OCI-LY3 (cell line): ENCODE data around the gene EPHA2.
"Not testable (repeated sequence)": the region's sequence is repeated elsewhere in the genome, so short reads cannot be mapped to it uniquely, and the experiment has no call there.

Experiments used
- H2AFZ ChIP-seq: fragments of 200-600, 300-600 bp; shearing (Covaris generic); 2 replicates; pipeline ENCODE4 v1.6.0; 2014; ENCODE audit warnings: antibody characterized with exemption, low read depth, low read length
- H3K27ac ChIP-seq: fragments of 200-600, 300-600 bp; sonication (generic); 2 replicates; pipeline ENCODE4 v1.5.1; 2014; ENCODE audit warnings: mild to moderate bottlenecking, low read length, moderate library complexity, mixed read lengths
- H3K27me3 ChIP-seq: fragments of 200-600, 300-600 bp; sonication (generic); 2 replicates; pipeline ENCODE4 v1.6.1; 2014; ENCODE audit warnings: low read depth, low read length, mixed read lengths
- H3K36me3 ChIP-seq: fragments of 200-600, 300-600 bp; sonication (generic); replicated peaks from 2 replicates; pipeline ENCODE3; 2014; ENCODE audit warnings: low read depth, low read length, mixed read lengths
- H3K4me1 ChIP-seq: fragments of 300-600, 200-600 bp; sonication (generic); 2 replicates; pipeline ENCODE4 v1.6.1; 2014; ENCODE audit warnings: low read length, mixed read lengths
- H3K4me2 ChIP-seq: fragments of 200-600, 300-600 bp; sonication (generic); 2 replicates; pipeline ENCODE4 v1.6.1; 2014; ENCODE audit warnings: low read length, mixed read lengths
- H3K4me3 ChIP-seq: fragments of 300-600, 200-600 bp; sonication (generic); 2 replicates; pipeline ENCODE4 v1.5.1; 2014; ENCODE audit warnings: antibody characterized with exemption, mild to moderate bottlenecking, low read length, moderate library complexity
- H3K79me2 ChIP-seq: fragments of 300-600, 200-600 bp; shearing (Covaris generic); 2 replicates; pipeline ENCODE4 v1.6.1; 2014; ENCODE audit warnings: mild to moderate bottlenecking, low read length, mixed read lengths
- H3K9ac ChIP-seq: fragments of 300-600, 200-600 bp; shearing (Covaris generic); 2 replicates; pipeline ENCODE4 v1.6.0; 2014; ENCODE audit warnings: mild to moderate bottlenecking, low read length, moderate library complexity
- H3K9me3 ChIP-seq: fragments of 200-600, 300-600 bp; shearing (Covaris generic); 2 replicates; pipeline ENCODE4 v1.6.1; 2014; ENCODE audit warnings: low read length, mixed read lengths; ENCODE audit not compliant: insufficient read depth
- H4K20me1 ChIP-seq: fragments of 200-600, 300-600 bp; sonication (generic); 2 replicates; pipeline ENCODE4 v1.6.1; 2016; ENCODE audit warnings: low read length, mixed read lengths; ENCODE audit not compliant: insufficient read depth
- EZH2phosphoT487 ChIP-seq: fragments of 200-600 bp; shearing (Covaris generic); IDR thresholded peaks from 2 replicates; pipeline ENCODE4 v1.6.1; 2018; ENCODE audit warnings: antibody characterized with exemption, mixed run types, low read depth
- TF ChIP-seq, protein P1 (sequence below): fragments of 200-600, 300-600 bp; sonication (generic); IDR thresholded peaks from 2 replicates; pipeline ENCODE4 v1.5.1; 2014; ENCODE audit warnings: antibody characterized with exemption, low read length, low read depth

Gene EPHA2

DNA sequence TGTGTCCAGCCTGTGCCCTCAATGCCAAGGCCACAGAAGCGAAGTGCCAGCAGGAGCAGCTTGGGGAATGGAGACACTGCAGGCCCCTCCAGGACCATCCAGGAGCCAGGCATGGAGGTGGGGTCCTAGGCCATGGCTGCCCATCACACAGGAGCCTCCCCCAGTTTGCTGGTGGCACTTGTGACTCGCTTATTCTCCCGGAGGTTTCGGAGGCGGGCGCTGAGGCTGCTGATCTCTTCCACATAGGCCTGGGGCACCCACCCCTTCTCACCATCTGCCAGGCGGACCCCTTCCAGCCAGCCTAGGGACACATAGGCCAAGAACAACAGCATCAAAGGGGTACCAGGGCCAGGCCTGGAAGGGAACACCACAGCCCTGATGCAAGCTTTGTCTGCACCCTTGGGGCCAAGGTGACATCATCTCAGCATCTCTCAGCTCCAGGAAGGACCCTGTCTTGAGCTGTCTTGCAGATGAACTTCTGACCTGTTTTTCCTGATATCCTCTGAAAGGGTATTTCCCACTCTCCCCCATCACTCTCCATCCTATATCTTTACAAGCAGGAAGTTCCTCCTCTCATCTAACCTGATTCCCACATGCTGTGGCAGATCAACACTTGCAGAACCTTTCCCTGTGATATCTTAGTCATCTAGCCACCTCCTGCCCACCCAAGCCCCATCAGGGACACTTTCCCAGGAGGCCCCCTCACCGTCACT is 42.7 kb upstream of the EPHA2 start:
- Histone ChIP-seq H3K79me2 (no peaks in the 10 kb centered on the region), H3K9me3 (no peaks in the 10 kb centered on the region), H3K27ac (no peak overlapping the region), H3K36me3 (no peaks in the 10 kb centered on the region), H3K4me3 (no peak overlapping the region), H3K27me3 (no peaks in the 10 kb centered on the region), H3K4me2 (no peak overlapping the region), H3K4me1 (no peaks in the 10 kb centered on the region), H2AFZ (no peak overlapping the region), H3K9ac (no peak overlapping the region), H4K20me1 (no peaks in the 10 kb centered on the region)
- no peak for TF ChIP-seq EZH2phosphoT487
- TF ChIP-seq, protein P1, sequence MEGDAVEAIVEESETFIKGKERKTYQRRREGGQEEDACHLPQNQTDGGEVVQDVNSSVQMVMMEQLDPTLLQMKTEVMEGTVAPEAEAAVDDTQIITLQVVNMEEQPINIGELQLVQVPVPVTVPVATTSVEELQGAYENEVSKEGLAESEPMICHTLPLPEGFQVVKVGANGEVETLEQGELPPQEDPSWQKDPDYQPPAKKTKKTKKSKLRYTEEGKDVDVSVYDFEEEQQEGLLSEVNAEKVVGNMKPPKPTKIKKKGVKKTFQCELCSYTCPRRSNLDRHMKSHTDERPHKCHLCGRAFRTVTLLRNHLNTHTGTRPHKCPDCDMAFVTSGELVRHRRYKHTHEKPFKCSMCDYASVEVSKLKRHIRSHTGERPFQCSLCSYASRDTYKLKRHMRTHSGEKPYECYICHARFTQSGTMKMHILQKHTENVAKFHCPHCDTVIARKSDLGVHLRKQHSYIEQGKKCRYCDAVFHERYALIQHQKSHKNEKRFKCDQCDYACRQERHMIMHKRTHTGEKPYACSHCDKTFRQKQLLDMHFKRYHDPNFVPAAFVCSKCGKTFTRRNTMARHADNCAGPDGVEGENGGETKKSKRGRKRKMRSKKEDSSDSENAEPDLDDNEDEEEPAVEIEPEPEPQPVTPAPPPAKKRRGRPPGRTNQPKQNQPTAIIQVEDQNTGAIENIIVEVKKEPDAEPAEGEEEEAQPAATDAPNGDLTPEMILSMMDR = no peak

DNA sequence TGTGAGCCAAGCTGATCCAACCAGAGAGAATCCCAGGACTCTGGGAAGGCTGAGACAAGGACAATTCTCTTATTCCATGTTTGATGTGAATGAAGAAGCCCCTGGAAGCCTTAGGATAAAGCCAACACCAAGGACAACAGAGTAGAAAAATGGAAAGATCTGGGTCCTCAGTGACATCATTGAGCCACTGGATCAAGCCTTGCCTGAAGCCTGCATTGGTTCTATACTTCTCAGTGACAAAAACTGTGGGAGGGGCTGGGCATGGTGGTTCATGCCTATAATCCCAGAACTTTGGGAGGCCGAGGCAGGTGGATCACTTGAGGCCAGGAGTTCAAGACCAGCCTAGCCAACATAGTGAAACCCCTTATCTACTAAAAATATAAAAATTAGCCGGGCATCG is 41.0 kb upstream of the EPHA2 start:
- TF ChIP-seq EZH2phosphoT487 = no peak
- TF ChIP-seq, protein P1 = no peak
- no peaks in the 10 kb centered on the region for H3K4me1 ChIP-seq
- H3K27ac ChIP-seq = no peak overlapping the region
- H3K27me3 ChIP-seq = no peaks in the 10 kb centered on the region
- no peak overlapping the region for H3K4me3 ChIP-seq
- no peaks in the 10 kb centered on the region for H3K79me2 ChIP-seq
- no peak overlapping the region for H3K4me2 ChIP-seq
- H4K20me1 ChIP-seq = no peaks in the 10 kb centered on the region
- H3K9me3 ChIP-seq = no peaks in the 10 kb centered on the region
- H2AFZ ChIP-seq = no peak overlapping the region
- H3K9ac ChIP-seq = no peak overlapping the region
- no peaks in the 10 kb centered on the region for H3K36me3 ChIP-seq

DNA sequence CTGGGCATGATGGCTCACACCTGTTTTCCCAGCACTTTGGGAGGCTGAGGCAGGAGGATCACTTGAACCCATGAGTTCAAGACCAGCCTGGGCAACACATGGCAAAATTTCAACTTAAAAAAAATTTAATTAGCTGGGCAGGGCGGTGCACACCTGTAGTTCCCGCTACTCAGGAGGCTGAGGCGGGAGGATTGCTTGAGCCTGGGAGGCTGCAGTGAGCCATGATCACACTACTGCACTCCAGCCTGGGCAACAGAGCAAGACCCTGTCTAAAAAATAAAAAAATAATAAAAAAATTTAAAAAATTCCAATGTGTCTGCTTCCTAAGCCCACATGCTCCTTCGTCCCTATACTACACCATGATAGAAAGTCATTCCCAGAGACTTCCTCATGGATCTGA is 40.3 kb upstream of the EPHA2 start:
- not testable (repeated sequence) for H3K4me3 ChIP-seq, H3K27me3 ChIP-seq, H3K27ac ChIP-seq, H3K9me3 ChIP-seq, H2AFZ ChIP-seq, H3K4me1 ChIP-seq, H3K36me3 ChIP-seq, H3K9ac ChIP-seq, H3K79me2 ChIP-seq, H3K4me2 ChIP-seq, H4K20me1 ChIP-seq

DNA sequence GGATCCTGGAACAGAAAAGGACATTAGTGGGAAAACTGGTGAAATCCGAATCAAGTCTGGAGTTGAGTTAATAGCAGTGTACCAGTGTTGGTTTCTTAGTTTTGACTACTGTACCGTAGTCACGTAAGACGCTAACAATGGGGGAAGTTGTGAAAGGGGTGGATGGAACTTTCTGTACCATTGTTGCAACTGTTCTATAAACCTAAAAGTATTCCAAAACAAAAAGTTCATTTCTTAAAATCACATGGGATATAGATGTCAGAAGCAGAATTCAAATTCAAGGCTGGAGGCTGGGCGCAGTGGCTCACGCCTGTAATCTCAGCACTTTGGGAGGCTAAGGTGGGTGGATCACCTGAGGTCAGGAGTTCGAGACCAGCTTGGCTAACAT is 39.6 kb upstream of the EPHA2 start:
- no peak overlapping the region for H3K27ac ChIP-seq
- H3K9ac ChIP-seq = no peak overlapping the region
- H3K4me3 ChIP-seq = no peak overlapping the region
- H3K27me3 ChIP-seq = no peaks in the 10 kb centered on the region; the same call in 1 of the 2 replicates
- H3K4me2 ChIP-seq = no peak overlapping the region
- no peak overlapping the region for H2AFZ ChIP-seq
- H3K36me3 ChIP-seq = no peaks in the 10 kb centered on the region
- no peaks in the 10 kb centered on the region for H3K79me2 ChIP-seq
- H3K9me3 ChIP-seq = no peaks in the 10 kb centered on the region
- no peaks in the 10 kb centered on the region for H3K4me1 ChIP-seq
- H4K20me1 ChIP-seq = no peaks in the 10 kb centered on the region
- no peak for TF ChIP-seq EZH2phosphoT487
- TF ChIP-seq, protein P1 = no peak
